Endometrium (tissue), 2 donors: Measurements from ENCODE around the gene SERPINA6.
A peak's percentile ranks its signal among the peaks of the same experiment; 100 is the strongest.
"Not testable (repeated sequence)": the region's sequence is repeated elsewhere in the genome, so short reads cannot be mapped to it uniquely, and the experiment has no call there.

ENCODE experiments used
- FAIRE-seq: peaks from 2 replicates; lab custom pipeline; 2012; peaks lifted over from hg19 to GRCh38; lab: Jason Lieb, UNC
- donor health status: control.
- donor health status: control.

Gene SERPINA6

DNA sequence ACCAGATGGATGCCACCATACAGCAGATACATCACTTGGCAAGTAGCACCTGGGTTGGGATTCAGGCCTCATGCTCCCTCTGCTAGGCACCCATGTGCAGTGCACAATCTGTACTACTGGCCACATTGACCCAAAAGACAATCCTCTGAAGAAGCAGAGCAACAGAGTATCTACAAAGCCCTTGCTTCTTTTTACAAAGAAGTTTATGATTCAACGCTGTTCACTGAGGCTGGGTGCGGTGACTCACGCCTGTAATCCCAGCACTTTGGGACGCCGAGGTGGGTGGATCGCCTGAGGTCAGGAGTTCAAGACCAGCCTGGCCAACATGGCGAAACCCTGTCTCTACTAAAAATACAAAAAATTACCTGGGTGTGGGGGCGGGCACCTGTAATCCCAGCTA is 31.1 kb upstream of the SERPINA6 start:
- not testable (repeated sequence) for FAIRE-seq

DNA sequence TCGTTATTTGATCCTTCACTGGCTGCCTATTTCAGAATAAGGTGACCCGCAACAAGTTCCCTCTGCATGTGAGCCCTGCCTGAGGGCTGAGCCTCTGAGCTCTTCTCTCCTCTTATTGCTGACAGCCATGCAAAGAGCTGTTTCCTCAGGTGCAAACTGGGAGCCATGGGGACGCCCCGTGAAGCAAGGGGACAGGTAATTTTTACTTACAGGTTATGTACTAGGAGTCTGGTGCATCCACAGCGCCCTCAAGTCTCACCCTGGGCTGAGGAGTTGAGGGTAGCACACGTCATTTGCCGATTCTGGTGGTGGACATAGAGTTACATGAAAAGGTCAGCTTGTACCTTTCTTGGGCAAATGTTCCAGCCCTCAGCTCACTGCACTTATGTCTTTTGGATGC is 26.1 kb upstream of the SERPINA6 start:
- no peak for FAIRE-seq

DNA sequence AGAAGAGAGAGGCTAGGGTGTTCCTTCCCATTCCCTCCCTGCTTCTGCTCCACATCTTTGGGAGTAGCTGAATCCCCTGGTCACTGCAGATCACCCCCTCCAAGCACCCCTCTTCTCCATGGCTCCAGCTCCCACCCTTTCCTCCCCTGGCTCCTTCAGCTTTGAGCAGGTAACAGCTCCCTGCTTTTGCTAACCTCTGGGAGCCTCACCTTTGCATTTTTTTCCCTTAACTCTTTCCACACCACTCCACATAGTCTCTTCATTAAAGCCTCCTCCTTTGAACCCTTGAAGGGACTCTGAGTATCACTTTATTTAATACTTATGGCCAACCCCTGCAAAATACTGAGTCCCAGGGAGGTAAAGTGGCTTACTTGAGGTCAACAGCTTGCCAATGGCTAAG is 25.7 kb upstream of the SERPINA6 start:
- no peak for FAIRE-seq

DNA sequence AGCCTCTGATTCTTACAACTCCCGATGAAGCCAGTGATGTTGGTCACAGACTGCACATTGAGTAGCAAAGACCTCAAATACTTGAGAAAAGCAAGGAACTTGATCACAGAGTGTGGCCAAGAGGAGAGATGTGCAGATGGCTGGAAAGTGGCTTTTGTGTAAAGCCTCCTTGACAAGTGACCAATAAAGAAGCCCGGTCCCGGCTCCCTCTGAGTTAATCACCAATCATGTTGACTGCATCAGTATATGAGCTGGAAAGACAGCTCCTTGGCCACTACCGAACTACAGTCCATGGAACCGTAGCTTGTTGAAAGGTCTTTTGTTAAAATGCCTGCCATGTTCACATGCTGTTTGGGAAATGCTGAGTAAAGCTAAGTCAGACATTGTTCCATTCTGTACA is 23.7 kb upstream of the SERPINA6 start:
- FAIRE-seq, result no peak

DNA sequence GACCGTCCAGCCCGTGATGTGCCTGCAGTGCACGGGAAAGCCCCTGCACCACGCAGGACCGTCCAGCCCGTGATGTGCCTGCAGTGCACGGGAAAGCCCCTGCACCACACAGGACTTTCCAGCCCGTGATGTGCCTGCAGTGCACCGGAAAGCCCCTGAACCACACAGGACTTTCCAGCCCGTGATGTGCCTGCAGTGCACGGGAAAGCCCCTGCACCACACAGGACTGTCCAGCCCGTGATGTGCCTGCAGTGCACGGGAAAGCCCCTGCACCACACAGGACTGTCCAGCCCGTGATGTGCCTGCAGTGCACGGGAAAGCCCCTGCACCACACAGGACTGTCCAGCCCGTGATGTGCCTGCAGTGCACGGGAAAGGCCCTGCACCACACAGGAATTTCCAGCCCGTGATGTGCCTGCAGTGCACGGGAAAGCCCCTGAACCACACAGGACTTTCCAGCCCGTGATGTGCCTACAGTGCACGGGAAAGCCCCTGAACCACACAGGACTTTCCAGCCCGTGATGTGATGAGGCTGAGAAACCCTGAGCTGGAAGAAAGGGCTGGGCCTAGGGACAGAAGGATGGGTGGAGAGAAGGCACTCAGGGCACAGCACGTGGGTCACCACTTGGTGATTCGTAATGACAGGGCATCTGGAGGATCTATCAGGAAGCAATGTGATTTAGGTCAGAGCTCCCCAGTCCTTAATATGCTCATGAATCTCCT is 23.1 kb upstream of the SERPINA6 start:
- FAIRE-seq, result not testable (repeated sequence)

DNA sequence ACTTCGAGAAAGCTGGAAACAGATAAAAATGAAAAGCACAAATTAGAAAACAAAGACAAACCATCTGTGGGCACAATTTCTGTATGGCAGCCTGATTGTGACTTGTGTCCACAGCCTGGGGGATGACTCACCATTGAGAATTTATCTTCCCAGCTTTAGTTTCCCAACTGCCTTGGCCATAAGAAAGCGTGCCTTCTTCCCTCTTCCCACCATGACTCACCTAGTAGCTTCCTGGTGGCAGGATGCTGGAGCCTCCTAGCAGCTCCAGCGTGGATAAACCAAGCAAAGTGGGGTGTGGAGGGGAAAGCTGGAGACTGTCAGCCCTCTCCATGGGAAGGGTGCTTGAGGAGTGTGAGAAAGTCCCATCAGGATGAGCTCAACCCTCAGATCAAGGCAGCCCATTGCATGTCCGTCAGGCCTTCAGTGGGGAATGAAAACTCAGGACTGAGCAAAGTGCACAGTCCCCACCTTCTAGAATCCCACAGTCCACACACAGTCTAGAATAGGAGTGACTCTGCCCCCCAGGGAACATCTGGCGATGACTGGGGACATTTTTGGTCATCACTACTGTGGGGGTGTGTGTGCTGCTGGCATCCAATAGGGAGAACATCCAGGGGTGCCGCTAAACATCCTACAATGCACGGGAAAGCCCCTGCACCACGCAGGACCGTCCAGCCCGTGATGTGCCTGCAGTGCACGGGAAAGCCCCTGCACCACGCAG is 22.4 kb upstream of the SERPINA6 start:
- FAIRE-seq, result no peak

DNA sequence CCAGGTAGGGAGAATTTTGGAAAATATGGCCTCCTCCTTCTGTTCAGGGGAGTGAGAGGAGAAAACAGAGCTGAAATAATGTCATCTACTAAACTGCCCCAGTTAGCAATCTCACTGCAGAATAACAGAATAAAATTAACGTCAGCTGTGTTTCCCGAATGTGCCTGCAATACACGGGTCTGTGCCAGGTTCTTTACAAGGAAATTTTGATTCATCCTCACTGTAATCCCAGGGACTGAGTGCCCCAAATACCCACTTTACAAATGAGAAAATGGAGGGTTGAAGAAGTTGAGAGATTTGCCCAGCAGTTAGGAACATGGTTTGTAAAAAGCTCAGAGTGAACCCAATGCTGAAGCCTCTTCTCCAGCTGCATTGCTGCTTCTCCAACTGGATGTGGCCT is 21.3 kb upstream of the SERPINA6 start:
- no peak for FAIRE-seq

DNA sequence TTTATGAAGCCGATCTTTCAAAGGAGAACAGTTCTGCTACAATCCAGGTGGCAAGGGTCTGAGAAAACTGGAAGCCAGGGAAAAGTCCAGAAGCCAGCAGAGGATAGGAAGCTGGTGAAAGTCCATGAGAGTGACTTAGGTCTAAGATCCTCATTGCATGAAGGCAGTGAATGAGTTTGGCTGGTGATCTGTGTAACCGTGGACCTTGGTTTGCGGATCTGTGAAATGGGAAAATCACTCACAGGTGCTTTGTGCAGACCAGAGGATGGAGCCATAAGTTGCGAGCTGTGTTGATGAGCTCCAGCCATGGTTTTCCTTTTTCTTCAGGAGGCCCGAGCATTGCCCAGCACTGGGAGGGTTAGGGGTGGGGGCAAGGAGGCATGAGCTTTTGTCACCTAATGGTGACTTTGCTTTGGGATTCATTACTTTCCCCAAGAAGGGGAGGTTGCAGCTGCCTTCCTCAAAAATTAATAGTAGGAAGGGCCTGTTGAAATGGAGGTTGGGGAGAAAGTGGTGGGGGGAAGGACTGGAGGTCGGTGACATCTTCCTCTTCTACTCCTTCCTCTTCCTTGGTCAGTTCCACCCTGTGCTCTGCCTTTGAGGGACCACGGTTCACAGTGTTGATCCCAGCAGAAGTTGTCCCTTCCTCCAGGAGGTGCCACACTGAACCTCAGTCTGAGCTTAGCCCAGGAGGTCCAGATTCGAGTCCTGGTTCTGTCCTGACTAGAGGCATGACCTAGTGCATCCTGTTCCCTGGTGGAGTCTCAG is 20.3 kb upstream of the SERPINA6 start:
- no peak for FAIRE-seq

DNA sequence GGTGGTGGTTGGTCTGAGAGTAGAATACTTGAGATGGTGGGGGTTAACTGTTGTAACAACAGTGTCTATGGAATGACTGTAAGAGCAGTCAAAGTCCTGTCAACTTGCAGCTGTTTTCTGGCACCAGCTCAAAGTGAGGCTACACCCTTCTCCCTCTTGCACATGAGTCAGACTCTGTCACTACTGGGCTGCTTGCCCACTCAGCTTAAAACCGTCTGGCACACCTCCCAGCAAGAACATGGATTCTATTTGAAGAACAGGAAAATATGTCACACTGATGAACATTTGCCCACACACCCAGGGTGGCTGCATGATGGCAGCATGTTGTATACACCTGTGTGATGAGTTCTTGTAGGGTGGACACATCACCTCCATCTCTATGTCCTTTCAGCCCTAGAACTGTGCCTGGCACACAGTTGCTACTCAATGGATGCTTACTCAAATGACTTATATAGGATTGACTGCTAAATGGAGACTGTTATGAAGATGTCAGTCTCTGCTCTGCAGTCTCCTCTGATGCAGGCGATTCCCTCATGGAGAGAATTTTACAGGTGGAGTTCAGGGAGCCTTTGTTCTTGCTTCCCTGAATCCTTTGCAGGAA is 19.3 kb upstream of the SERPINA6 start:
- no peak for FAIRE-seq

DNA sequence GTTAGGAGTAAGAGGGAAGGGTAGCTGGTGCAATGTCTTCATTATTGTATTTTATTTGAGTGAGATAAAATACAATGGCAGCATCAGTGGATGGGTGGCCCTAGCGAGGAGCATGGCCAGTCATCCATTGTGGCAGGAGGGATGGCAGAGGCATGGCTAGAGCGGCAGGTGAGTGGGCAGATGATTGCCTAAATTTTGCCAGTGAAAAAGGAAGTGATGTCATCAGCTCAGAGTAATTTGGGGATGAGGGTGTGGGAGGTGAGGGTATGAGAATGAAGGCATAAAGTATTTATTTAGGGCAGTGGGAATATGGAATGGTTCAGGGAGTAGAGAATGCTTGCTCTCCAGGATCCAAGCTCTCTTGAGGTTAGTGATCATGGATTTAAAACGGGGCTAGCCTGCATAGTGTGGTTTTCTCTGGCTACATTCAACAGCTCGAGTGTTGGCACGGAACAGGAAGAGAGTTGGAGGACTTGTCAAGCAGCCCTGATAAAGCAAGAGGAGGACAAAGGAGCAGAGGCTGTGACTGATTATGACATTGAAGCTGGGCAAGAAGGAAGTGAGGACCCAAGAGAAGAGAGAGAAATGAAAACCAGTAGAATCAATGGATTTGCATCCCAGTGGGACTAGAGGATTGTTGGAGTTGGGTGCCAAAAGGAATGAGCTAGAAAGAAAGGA is 18.7 kb upstream of the SERPINA6 start:
- no peak for FAIRE-seq

DNA sequence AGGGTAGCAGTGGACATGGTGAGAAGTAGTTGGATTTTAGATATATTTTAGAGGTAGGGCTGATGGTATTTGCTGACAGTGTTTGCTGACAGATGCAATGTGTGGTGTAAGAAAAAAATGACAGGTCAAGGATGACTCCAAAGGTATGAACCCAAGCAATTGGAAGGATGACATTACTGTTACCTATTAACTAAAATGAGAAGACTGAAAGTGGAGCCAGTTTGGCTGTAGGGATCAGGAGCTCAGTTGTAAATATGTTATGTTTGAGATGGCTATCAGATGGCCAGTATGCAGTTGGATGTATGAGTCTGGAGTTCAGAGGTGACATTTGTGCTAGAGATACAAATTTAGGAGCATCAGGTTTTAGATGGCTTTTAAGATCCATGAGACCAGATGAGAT is 17.4 kb upstream of the SERPINA6 start:
- FAIRE-seq, result no peak

DNA sequence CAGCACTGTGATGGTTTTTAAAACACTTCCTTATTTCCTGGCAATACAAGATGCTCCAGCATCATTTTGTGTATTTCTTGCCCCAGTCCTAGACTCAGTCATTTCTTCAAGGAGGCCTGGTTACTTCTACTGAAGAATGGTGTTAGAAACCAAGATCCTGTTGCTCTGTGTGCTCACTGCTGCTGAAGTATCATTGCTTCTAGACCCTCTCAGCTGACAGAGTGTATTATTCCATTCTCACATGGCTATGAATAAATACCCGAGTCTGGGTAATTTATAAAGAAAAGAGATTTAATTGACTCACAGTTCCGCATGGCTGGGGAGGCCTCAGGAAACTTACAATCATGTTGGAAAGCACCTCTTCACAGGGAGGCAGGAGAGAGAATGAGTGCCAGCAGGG is 14.9 kb upstream of the SERPINA6 start:
- no peak for FAIRE-seq

DNA sequence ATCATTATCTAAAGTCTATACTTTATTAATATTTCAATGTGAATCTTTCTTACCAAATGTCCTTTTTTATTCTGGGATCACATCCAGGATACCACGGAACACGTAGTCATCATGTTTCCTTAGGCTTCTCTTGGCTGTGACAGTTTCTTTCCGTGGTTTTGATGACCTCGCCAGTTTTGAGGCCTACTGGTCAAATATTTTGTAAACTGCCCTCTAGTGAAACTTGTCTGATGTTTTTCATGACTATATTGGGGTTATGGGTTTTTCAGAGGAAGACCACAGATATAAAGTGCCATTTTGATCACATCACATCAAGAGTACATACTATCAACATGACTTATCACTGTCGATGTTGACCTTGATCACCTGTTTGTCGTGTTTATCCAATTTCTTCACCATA is 14.1 kb upstream of the SERPINA6 start:
- FAIRE-seq, result no peak

DNA sequence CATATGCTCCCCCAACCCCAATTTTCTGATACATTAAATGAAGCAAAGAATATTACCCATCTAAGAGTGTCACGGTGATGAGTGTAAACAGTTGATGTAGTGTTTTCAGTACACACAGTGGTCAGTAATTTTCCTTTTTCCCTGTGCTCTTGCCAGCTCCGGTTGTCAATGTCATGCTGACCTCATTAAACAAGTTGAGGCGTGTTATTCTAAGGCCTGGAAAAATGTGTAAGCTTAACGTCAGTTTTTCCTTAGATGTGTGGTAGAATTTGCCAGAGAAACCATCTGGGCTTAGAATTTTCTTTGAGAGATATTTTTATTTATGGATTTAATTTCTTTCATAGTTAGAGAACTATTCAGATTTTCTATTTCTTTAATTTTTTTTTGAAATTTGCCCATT is 11.7 kb upstream of the SERPINA6 start:
- peak; percentile 83 for FAIRE-seq

DNA sequence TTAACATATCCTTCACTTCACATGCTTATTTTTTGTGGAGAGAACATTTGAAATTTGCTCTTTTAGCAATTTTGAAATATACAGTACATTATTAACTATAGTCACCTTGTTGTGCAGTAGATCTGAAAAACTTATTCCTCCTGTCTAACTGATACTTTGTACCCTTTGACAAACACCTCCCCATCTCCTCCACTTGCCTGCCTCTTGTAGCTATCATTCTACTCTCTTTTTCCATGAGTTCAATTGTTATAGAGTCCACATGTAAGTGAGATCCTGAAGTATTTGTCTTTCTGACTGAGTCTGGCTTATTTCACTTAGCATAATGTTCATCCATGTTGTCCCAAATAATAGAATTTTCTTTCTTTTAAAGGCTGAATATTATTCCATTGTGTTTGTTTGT is 9.5 kb upstream of the SERPINA6 start:
- FAIRE-seq, result no peak

DNA sequence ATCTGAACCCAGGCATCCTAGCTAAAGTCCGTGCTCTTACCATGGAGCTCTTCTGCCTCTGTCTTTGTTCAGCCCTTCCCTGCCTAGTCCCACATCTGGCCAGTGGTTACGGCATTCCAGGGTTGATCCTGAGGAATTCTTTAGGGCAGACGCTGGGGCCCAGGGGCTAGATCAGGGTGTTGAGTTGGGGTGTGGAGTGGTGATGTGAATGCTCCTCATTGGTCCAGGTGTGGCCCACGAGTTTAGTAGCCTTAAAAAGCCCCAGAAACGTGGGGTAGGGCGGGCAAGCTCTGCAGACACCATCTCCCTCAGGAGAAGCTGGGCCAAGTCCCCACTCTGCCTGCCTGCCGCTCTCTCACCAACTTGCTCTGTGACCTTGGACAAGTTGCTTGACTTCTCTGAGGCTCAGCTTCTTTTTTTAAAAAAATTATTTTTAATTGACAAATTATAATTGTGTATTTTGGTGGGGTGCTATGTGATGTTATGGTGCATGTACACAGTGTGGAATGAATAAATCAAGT is 9.0 kb upstream of the SERPINA6 start:
- FAIRE-seq, result no peak

DNA sequence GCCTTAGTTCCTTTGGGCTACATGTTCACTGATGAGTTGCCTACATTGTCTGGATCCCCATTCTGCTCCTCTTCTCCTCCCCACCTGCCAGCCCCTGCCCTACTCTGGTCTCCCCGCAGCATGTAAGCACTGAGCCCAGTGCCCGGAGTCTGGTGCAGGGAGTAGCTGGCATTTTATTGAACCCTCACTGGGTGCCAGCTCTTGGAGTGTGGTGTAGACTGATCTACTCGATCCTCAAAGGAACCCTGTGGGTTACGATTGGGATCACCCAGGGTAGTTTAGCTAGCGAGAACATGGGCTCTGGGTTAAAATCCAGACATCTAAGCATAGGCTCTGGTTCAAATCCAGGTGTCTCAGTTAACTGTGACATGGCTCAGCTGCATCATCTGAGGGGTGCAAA is 8.3 kb upstream of the SERPINA6 start:
- FAIRE-seq, result no peak

DNA sequence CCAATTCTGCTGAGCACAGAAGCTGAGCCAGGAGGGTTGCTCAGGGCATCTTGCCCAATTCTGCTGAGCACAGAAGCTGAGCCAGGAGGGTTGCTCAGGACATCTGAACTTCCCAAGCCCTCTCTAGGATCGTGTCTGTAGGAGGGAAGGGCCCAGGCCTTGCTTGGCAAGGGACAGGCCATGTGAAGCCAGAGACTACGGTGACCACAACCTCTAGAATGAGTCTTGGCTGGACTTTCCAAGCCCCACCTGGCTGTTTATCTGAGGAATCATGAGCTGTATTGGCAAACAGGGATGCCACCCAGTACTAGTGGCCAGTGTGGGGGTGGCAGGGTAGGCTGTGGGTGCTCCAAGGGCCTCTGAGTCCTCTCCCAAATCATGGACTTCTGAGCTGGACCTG is 7.7 kb upstream of the SERPINA6 start:
- no peak for FAIRE-seq

DNA sequence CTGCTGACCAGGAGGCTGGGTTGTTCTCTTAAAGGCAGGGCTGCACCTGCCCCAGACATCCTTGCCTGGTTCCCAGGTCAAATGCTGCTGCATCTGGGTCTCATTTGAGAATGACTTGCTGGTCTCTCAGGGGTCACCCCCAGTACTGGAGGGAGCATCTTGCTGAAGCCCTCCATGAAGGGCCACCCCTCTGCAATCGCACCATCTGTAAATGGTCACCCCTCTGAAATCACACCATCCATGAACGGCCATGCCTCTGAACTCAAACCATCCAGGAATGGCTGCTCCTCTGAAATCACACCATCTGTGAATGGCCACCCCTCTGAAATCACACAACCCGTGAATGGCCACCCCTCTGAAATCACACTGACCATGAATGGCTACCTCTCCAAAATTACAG is 7.3 kb upstream of the SERPINA6 start:
- no peak for FAIRE-seq

DNA sequence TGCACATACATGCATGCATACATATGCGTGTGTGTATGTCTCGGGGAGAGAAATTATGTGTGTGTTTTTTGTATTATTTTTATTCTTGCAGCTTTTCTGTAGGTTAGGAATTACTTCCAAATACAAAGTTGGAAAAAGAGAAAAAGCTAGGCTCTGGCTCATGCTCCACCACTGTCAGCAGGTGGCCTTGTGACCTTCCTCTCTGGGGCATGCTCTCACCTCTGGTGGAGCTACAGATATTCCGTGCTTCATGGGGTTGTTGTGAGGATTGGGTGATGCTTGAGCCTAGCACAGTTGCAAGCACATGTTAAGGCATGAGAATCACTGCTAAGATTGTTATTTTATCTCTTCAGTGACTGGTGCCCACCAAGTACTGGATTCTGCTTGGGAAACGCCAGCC is 6.7 kb upstream of the SERPINA6 start:
- FAIRE-seq, result no peak

DNA sequence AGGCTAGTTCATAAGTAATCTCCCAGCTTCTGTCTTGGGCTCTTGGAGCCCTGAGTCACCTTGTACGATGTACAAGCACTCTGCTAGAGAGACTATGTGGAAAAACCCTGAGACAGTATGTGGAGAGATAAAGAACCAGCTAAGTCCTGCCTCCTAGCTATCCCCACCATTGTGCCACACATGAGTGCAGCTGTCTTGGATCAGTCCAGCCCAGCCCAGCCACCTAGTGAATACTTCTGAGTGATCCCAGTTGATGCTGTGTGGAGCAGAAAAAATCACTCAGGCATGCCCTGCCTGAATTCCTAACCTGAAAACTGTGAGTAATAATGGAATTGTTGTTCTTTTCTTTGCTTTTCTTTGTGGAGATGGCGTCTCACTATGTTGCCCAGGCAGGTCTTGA is 5.1 kb upstream of the SERPINA6 start:
- no peak for FAIRE-seq
